H1 (cell line): ENCODE results near the gene RBM14. TPM values are rescaled to one million over a fixed set of nuclear protein-coding genes. Genes with fewer than 3 reads are reported as not detected.

Experiments used
- CTCF ChIA-PET: fragments of 300-600 bp; sonication (Branson Sonifier 250); formaldehyde crosslinking; loops from one replicate; lab custom pipeline; 2021; ENCODE audit not compliant: partially characterized antibody; lab: Charles Lee
- POLR2A ChIA-PET: fragments of 300-600 bp; sonication (Branson Sonifier 250); formaldehyde crosslinking; loops from one replicate; lab custom pipeline; 2021; ENCODE audit warnings: inconsistent platforms; ENCODE audit not compliant: partially characterized antibody; lab: Charles Lee
- DNase-seq, 2 experiments: peaks; one replicate each; pipeline versions ENCODE4 v3.0.0 to v3.0.0-alpha.2; 2010 to 2022; ENCODE audit warnings: low spot score in 2 of 2, low read depth in 1 of 2, mixed read lengths in 1 of 2
- FAIRE-seq: peaks from 2 replicates; lab custom pipeline; 2011; peaks lifted over from hg19 to GRCh38; lab: Jason Lieb, UNC
- H2AFZ ChIP-seq: 2 replicates; pipeline ENCODE4 v1.8.1; 2012; ENCODE audit warnings: low read length, inconsistent platforms
- H2AK5ac ChIP-seq: 2 replicates; pipeline ENCODE4 v1.6.1; 2013; ENCODE audit warnings: low read depth, low read length
- H2BK120ac ChIP-seq: replicated peaks from 2 replicates; pipeline ENCODE3; 2013; ENCODE audit warnings: low read depth, low read length, inconsistent platforms
- H2BK12ac ChIP-seq: 2 replicates; pipeline ENCODE4 v1.6.1; 2013; ENCODE audit warnings: low read depth, low read length
- H2BK15ac ChIP-seq: 2 replicates; pipeline ENCODE4 v1.6.1; 2013; ENCODE audit warnings: low read length
- H2BK20ac ChIP-seq: 2 replicates; pipeline ENCODE4 v1.6.1; 2013; ENCODE audit warnings: low read length
- H2BK5ac ChIP-seq: 2 replicates; pipeline ENCODE4 v1.6.1; 2013; ENCODE audit warnings: low read depth, low read length
- H3K14ac ChIP-seq: 2 replicates; pipeline ENCODE4 v1.6.1; 2013; ENCODE audit warnings: inconsistent platforms; ENCODE audit not compliant: insufficient read length
- H3K18ac ChIP-seq: 2 replicates; pipeline ENCODE4 v1.6.1; 2013; ENCODE audit warnings: low read length; ENCODE audit errors: extremely low read depth
- H3K23ac ChIP-seq: 2 replicates; pipeline ENCODE4 v1.6.1; 2013; ENCODE audit warnings: inconsistent platforms; ENCODE audit not compliant: insufficient read length
- H3K23me2 ChIP-seq: 2 replicates; pipeline ENCODE4 v1.6.1; 2013; ENCODE audit warnings: low read depth, low read length
- H3K27ac ChIP-seq: 2 replicates; pipeline ENCODE4 v1.6.1; 2011; ENCODE audit warnings: low read depth, low read length, inconsistent platforms
- H3K27me3 ChIP-seq, 4 experiments: replicated peaks in 1 of 4; 1 replicate in 1 of 4; 2 replicates in 3 of 4; pipeline versions ENCODE4 v1.6.1 to v1.8.1; 2011 to 2013; ENCODE audit warnings: low read length in 3 of 4, mild to moderate bottlenecking in 3 of 4, inconsistent platforms in 2 of 4, mixed read lengths in 2 of 4, moderate library complexity in 1 of 4; ENCODE audit not compliant: control insufficient read depth in 3 of 4, insufficient read depth in 3 of 4; ENCODE audit errors: extremely low read depth in 1 of 4
- H3K36me3 ChIP-seq, 4 experiments: 2 replicates each; pipeline versions ENCODE4 v1.6.1 to v1.8.1; 2011 to 2013; ENCODE audit warnings: mild to moderate bottlenecking in 4 of 4, low read length in 3 of 4, moderate library complexity in 2 of 4, control low read depth in 1 of 4, inconsistent platforms in 1 of 4; ENCODE audit not compliant: insufficient read depth in 4 of 4, control insufficient read depth in 2 of 4
- H3K4ac ChIP-seq: replicated peaks from 2 replicates; pipeline ENCODE3; 2013; ENCODE audit warnings: low read length, low read depth, mixed read lengths, inconsistent platforms; ENCODE audit not compliant: insufficient read length
- H3K4me1 ChIP-seq, 4 experiments: replicated peaks in 1 of 4; 1 replicate in 1 of 4; 2 replicates in 3 of 4; pipeline versions ENCODE4 v1.6.1 to v1.8.1; 2011 to 2013; ENCODE audit warnings: low read length in 3 of 4, inconsistent platforms in 2 of 4, mixed read lengths in 1 of 4; ENCODE audit not compliant: insufficient read depth in 4 of 4, control insufficient read depth in 3 of 4
- H3K4me2 ChIP-seq, 2 experiments: 2 replicates each; pipeline versions ENCODE4 v1.6.1 to v1.8.1; 2011 to 2013; ENCODE audit warnings: low read depth in 2 of 2, low read length in 2 of 2, control low read depth in 1 of 2, inconsistent platforms in 1 of 2, mild to moderate bottlenecking in 1 of 2; ENCODE audit not compliant: insufficient read depth in 1 of 2
- H3K4me3 ChIP-seq, 4 experiments: fragments of 200-600, 300-600 bp in 1 of 4; sonication (generic), shearing (Covaris generic), sonication (Bioruptor Twin) in 1 of 4; 2 replicates each; pipeline versions ENCODE4 v1.5.1 to v1.8.1; 2011 to 2016; ENCODE audit warnings: low read length in 4 of 4, low read depth in 3 of 4, control low read depth in 2 of 4, inconsistent platforms in 2 of 4, mild to moderate bottlenecking in 2 of 4, mixed read lengths in 1 of 4, moderate library complexity in 1 of 4; ENCODE audit not compliant: insufficient read depth in 2 of 4; ENCODE audit errors: extremely low read depth in 1 of 4
- H3K56ac ChIP-seq: replicated peaks from 2 replicates; pipeline ENCODE3; 2013; ENCODE audit warnings: low read depth, mild to moderate bottlenecking, mixed read lengths, low read length, inconsistent platforms; ENCODE audit not compliant: insufficient read length
- H3K79me1 ChIP-seq: 2 replicates; pipeline ENCODE4 v1.6.1; 2013; ENCODE audit warnings: low read depth, low read length, control low read depth
- H3K79me2 ChIP-seq, 2 experiments: 2 replicates each; pipeline versions ENCODE4 v1.6.1 to v1.8.1; 2012 to 2013; ENCODE audit warnings: low read length in 2 of 2, mild to moderate bottlenecking in 2 of 2, inconsistent platforms in 1 of 2; ENCODE audit not compliant: insufficient read depth in 2 of 2, control insufficient read depth in 1 of 2
- H3K9ac ChIP-seq, 4 experiments: replicated peaks in 1 of 4; 1 replicate in 1 of 4; 2 replicates in 3 of 4; pipeline versions ENCODE4 v1.6.1 to v1.8.1; 2011 to 2013; ENCODE audit warnings: low read depth in 3 of 4, low read length in 3 of 4, control low read depth in 2 of 4, mild to moderate bottlenecking in 2 of 4, moderate library complexity in 2 of 4, inconsistent platforms in 1 of 4; ENCODE audit errors: extremely low read depth in 1 of 4
- H3K9me3 ChIP-seq, 2 experiments: 2 replicates each; pipeline versions ENCODE4 v1.6.1 to v1.8.1; 2012 to 2013; ENCODE audit warnings: mild to moderate bottlenecking in 2 of 2, moderate library complexity in 2 of 2, control low read depth in 1 of 2, inconsistent platforms in 1 of 2, low read depth in 1 of 2, low read length in 1 of 2, mixed read lengths in 1 of 2; ENCODE audit not compliant: insufficient read depth in 2 of 2
- H4K20me1 ChIP-seq, 2 experiments: replicated peaks in 1 of 2; 2 replicates each; pipeline versions ENCODE3 to v1.8.1; 2011 to 2013; ENCODE audit warnings: inconsistent platforms in 2 of 2, low read length in 2 of 2, mild to moderate bottlenecking in 1 of 2; ENCODE audit not compliant: insufficient read depth in 2 of 2, control insufficient read depth in 1 of 2
- H4K5ac ChIP-seq: 2 replicates; pipeline ENCODE4 v1.6.1; 2013; ENCODE audit warnings: low read length, low read depth, mixed read lengths, inconsistent platforms; ENCODE audit not compliant: insufficient read length
- H4K8ac ChIP-seq: 2 replicates; pipeline ENCODE4 v1.8.0; 2013; ENCODE audit warnings: mild to moderate bottlenecking, moderate library complexity, low read length, inconsistent platforms; ENCODE audit not compliant: insufficient read depth; ENCODE audit errors: extremely low read depth
- H4K91ac ChIP-seq: replicated peaks from 2 replicates; pipeline ENCODE3; 2013; ENCODE audit warnings: low read length, mixed read lengths, inconsistent platforms; ENCODE audit not compliant: insufficient read length
- E2F6 ChIP-seq: IDR thresholded peaks from 2 replicates; pipeline ENCODE4 v1.6.1; 2012; ENCODE audit warnings: inconsistent platforms
- WGBS, 2 experiments: shearing (Covaris generic) in 1 of 2; methylation state at CpG; one replicate each; pipeline versions ENCODE4 v1.1.6 to v1.1.7; 2013 to 2015; ENCODE audit warnings: low lambda C conversion rate in 2 of 2, mixed read lengths in 2 of 2, inconsistent platforms in 1 of 2, low coverage in 1 of 2, missing lambda C conversion rate in 1 of 2; ENCODE audit not compliant: insufficient replicate concordance in 2 of 2, insufficient coverage in 1 of 2, insufficient read length in 1 of 2; ENCODE audit errors: extremely low coverage in 1 of 2, missing lambda C conversion rate in 1 of 2; 5-methylcytosine and 5-hydroxymethylcytosine counted together
- polyA plus RNA-seq, 7 experiments: library from polyadenylated mRNA; depleted of rRNA in 3 of 7; stranded (reverse) in 5 of 7; unstranded in 2 of 7; fragments of >200 nt in 5 of 7; fragments of 200-250 nt in 2 of 7; gene quantifications; 1 replicate in 5 of 7; 2 replicates in 1 of 7; 4 replicates in 1 of 7; pipeline versions ENCODE4 v1.2.1 to v1.2.3, GENCODE V29; 2011 to 2013; ENCODE audit warnings: missing spikeins in 2 of 7, mixed read lengths in 2 of 7
- total RNA-seq: library from RNA; stranded (reverse); fragmentation: NEBNext Ultra II Directional; extraction: Animal tissue kit (Norgen Biotek cat#: 25700); gene quantifications from 2 replicates; pipeline ENCODE4 v1.2.1, GENCODE V29; 2021

RBM14 gene
- total and polyA plus RNA-seq, 2 of the 8 experiments (the other 6 are each of a cell fraction or from before 2014, with no cell fraction given), result 67.2 to 142 TPM

- no peaks in the 10 kb centered on the region for H3K27me3 ChIP-seq
- 93% methylated on average over 5 of the region's 5 CpGs; no CpG with 5 or more reads in 1 of the 2 experiments for WGBS, 2 experiments
Measured at GRCh38 chr11:66604155-66604554, 12.3 kb upstream of the RBM14 start.

More at GRCh38 chr11:66604155-66604554, 12.3 kb upstream of the RBM14 start:
- no peak overlapping the region for H3K9ac ChIP-seq
- no peak for TF ChIP-seq E2F6
- H3K36me3 ChIP-seq, result peaks cover 14 to 36% (median 23%) of the 10 kb centered on the region in 4 experiments; a peak in 7 of 8 replicates
- no peak overlapping the region for H3K56ac ChIP-seq
- no peaks in the 10 kb centered on the region for H3K79me1 ChIP-seq
- FAIRE-seq, result no peak
- H3K27ac ChIP-seq, result no peak overlapping the region
- ChIA-PET POLR2A (interaction anchor here (65.3 kb wide), 1 partner anchor 39 kb away, joined by 2165 read pairs; the partner anchor contains the start of genes RBM14 and RBM4), CTCF (interaction anchor here (3.5 kb wide), 1 partner anchor 13 kb away, joined by 15 read pairs; the partner anchor contains the start of genes CCDC87 and CCS)
- no peak overlapping the region for H3K4me2 ChIP-seq
- H3K79me2 ChIP-seq, result no peaks in the 10 kb centered on the region
- no peaks in the 10 kb centered on the region for H3K23me2 ChIP-seq
- no peak overlapping the region for H2BK15ac ChIP-seq
- no peak overlapping the region for H4K8ac ChIP-seq
- no peak overlapping the region for H2BK5ac ChIP-seq
- H2AFZ ChIP-seq, result no peak overlapping the region
- no peaks in the 10 kb centered on the region for H3K9me3 ChIP-seq
- no peaks in the 10 kb centered on the region for H3K4me1 ChIP-seq
- H3K14ac ChIP-seq, result no peak overlapping the region
- no peak overlapping the region for H4K91ac ChIP-seq
- no peak overlapping the region for H2BK120ac ChIP-seq
- H2AK5ac ChIP-seq, result no peak overlapping the region
- H2BK20ac ChIP-seq, result no peak overlapping the region
- H3K23ac ChIP-seq, result no peak overlapping the region
- H3K18ac ChIP-seq, result no peak overlapping the region
- H4K20me1 ChIP-seq, result peaks cover 0 to 4% of the 10 kb centered on the region in 2 experiments
- H3K4me3 ChIP-seq, result no peak overlapping the region
- no peak overlapping the region for H3K4ac ChIP-seq
- no peak overlapping the region for H2BK12ac ChIP-seq
- DNase-seq, result no peak
- no peak overlapping the region for H4K5ac ChIP-seq
